Breast epithelium (tissue), 4 donors: Measurements from ENCODE around the gene CRYGN. TPM values are rescaled to one million over a fixed set of nuclear protein-coding genes. Genes with fewer than 3 reads are reported as not detected.

Source experiments
- DNase-seq, 2 donors: peaks; one replicate each; pipeline ENCODE4 v3.0.0-alpha.2; 2019; ENCODE audit warnings: low spot score in 2 of 2
- H3K27ac ChIP-seq, 2 donors: fragments of 200-600 bp; sonication (generic) in 1 of 2; one replicate each; pipeline ENCODE4 v1.5.1; 2016 to 2019; ENCODE audit warnings: mild to moderate bottlenecking in 1 of 2
- H3K27me3 ChIP-seq, 2 donors: fragments of 200-600 bp; sonication (generic) in 1 of 2; one replicate each; pipeline versions ENCODE4 v1.5.1 to v1.6.0; 2017 to 2019; ENCODE audit warnings: control low read depth in 1 of 2, mild to moderate bottlenecking in 1 of 2
- H3K36me3 ChIP-seq: fragments of 200-600 bp; one replicate; pipeline ENCODE4 v1.5.1; 2019
- H3K4me1 ChIP-seq, 2 donors: fragments of 200-600 bp; sonication (generic); one replicate each; pipeline ENCODE4 v1.5.1; 2016 to 2019; ENCODE audit warnings: control low read depth in 1 of 2
- H3K4me3 ChIP-seq, 3 donors: fragments of 200-600 bp; sonication (generic); 1 replicate in 2 of 3; 2 replicates in 1 of 3; pipeline ENCODE4 v1.5.1; 2016 to 2019; ENCODE audit warnings: mild to moderate bottlenecking in 3 of 3, moderate library complexity in 2 of 3
- H3K9me3 ChIP-seq, 2 donors: fragments of 200-600 bp; sonication (generic) in 1 of 2; one replicate each; pipeline ENCODE4 v1.5.1; 2016 to 2019; ENCODE audit warnings: control low read depth in 1 of 2
- CTCF ChIP-seq, 3 donors: fragments of 450-650 bp; IDR thresholded peaks; one replicate each; pipeline ENCODE4 v1.5.1; 2016 to 2017; ENCODE audit warnings: antibody characterized with exemption in 3 of 3, mild to moderate bottlenecking in 3 of 3, moderate library complexity in 3 of 3
- POLR2A ChIP-seq: fragments of 450-650 bp; IDR thresholded peaks from one replicate; pipeline ENCODE4 v1.6.1; 2016; ENCODE audit warnings: antibody characterized with exemption, mild to moderate bottlenecking, moderate library complexity
- POLR2AphosphoS5 ChIP-seq, 3 donors: sonication (generic); formaldehyde crosslinking; IDR thresholded peaks; one replicate each; pipeline ENCODE4 v1.6.1; 2017; ENCODE audit warnings: antibody characterized with exemption in 3 of 3
- intact Hi-C: fragments of 100-400 bp; cut with DNase I; formaldehyde crosslinking; loops from one replicate; pipeline ENCODE4 v1.15.1; 2023; ENCODE audit warnings: low total_unique reads
- total RNA-seq, 3 donors: library from RNA; depleted of rRNA; stranded (reverse); fragments of >200 nt; gene quantifications; one replicate each; pipeline ENCODE4 v1.1.0, GENCODE V29; 2016

Gene CRYGN
- 1 to 10 TPM in 1 of 3 donors, under 1 TPM in 1, not detected in 1; 0.98 to 1.3 TPM for total RNA-seq

- H3K27ac ChIP-seq = peak within 1 kb of the TSS; percentile 83 to 90
- intact Hi-C loops = no loop called here
- no peak for DNase-seq
- peak within 1 kb of the TSS; percentile 12 to 56 (median 26) for H3K4me3 ChIP-seq
- H3K27me3 ChIP-seq = no peaks in the 10 kb centered on the region
- H3K4me1 ChIP-seq = peaks cover 10 to 17% of the 10 kb centered on the region in 2 donors
- H3K36me3 ChIP-seq = no peaks in the 10 kb centered on the region
- no peak for TF ChIP-seq POLR2A
- no peak for TF ChIP-seq POLR2AphosphoS5 (IDR thresholded peaks at IDR 0.05)
- TF ChIP-seq CTCF (IDR thresholded peaks at IDR 0.05) = no peak
- no peaks in the 10 kb centered on the region for H3K9me3 ChIP-seq
Measured at GRCh38 chr7:151439855-151440798, at the start of gene CRYGN. CRYGN (minus strand) TSS chr7:151440141; CDS start chr7:151439917, 224 bp downstream.

- no peak for DNase-seq
- TF ChIP-seq CTCF (IDR thresholded peaks at IDR 0.05) = no peak
- no peak for TF ChIP-seq POLR2AphosphoS5 (IDR thresholded peaks at IDR 0.05)
- no peak for TF ChIP-seq POLR2A
- intact Hi-C loops = no loop called here
- H3K9me3 ChIP-seq = no peaks in the 10 kb centered on the region
- no peak overlapping the region for H3K4me3 ChIP-seq
- peak overlapping the region in 1 of 2 donors; percentile 11 for H3K27ac ChIP-seq
- no peaks in the 10 kb centered on the region for H3K36me3 ChIP-seq
- no peaks in the 10 kb centered on the region for H3K4me1 ChIP-seq
- no peaks in the 10 kb centered on the region for H3K27me3 ChIP-seq
Measured at GRCh38 chr7:151489498-151489897, 49.6 kb upstream of the CRYGN start.

GRCh38 chr7:151488096-151488495, 48.2 kb upstream of the CRYGN start:
- Histone ChIP-seq H3K27me3 (no peaks in the 10 kb centered on the region), H3K4me1 (no peaks in the 10 kb centered on the region), H3K4me3 (no peak overlapping the region), H3K9me3 (no peaks in the 10 kb centered on the region), H3K36me3 (no peaks in the 10 kb centered on the region), H3K27ac (no peak overlapping the region)
- intact Hi-C loops = no loop called here
- DNase-seq = no peak
- no peak for TF ChIP-seq POLR2AphosphoS5 (IDR thresholded peaks at IDR 0.05)
- no peak for TF ChIP-seq POLR2A
- TF ChIP-seq CTCF (IDR thresholded peaks at IDR 0.05) = no peak

- H3K36me3 ChIP-seq = no peaks in the 10 kb centered on the region
- no peak overlapping the region for H3K4me3 ChIP-seq
- TF ChIP-seq POLR2A (no peak), CTCF (IDR thresholded peaks at IDR 0.05) (no peak), POLR2AphosphoS5 (IDR thresholded peaks at IDR 0.05) (no peak)
- intact Hi-C loops = no loop called here
- no peak overlapping the region for H3K27ac ChIP-seq
- H3K4me1 ChIP-seq = no peaks in the 10 kb centered on the region
- H3K27me3 ChIP-seq = no peaks in the 10 kb centered on the region
- no peaks in the 10 kb centered on the region for H3K9me3 ChIP-seq
- DNase-seq = no peak
Measured at GRCh38 chr7:151487228-151487627, 47.3 kb upstream of the CRYGN start.

- H3K4me1 ChIP-seq = no peaks in the 10 kb centered on the region
- no peaks in the 10 kb centered on the region for H3K27me3 ChIP-seq
- TF ChIP-seq POLR2AphosphoS5 (IDR thresholded peaks at IDR 0.05) (no peak), POLR2A (no peak), CTCF (IDR thresholded peaks at IDR 0.05) (no peak)
- no peaks in the 10 kb centered on the region for H3K36me3 ChIP-seq
- no peak overlapping the region for H3K27ac ChIP-seq
- DNase-seq = no peak
- H3K9me3 ChIP-seq = no peaks in the 10 kb centered on the region
- no peak overlapping the region for H3K4me3 ChIP-seq
- intact Hi-C loops = no loop called here
Measured at GRCh38 chr7:151486074-151486473, 46.1 kb upstream of the CRYGN start.
